Measurements from ENCODE around the gene CIITA. TPM values are rescaled to one million over a fixed set of nuclear protein-coding genes. Genes with fewer than 3 reads are reported as not detected.

Gene CIITA
- total and polyA plus RNA-seq, 4 experiments from 2014 or later = 0.08 to 1.6 (median 1.5) TPM

GRCh38 chr16:10980813-10981212 is 103.8 kb downstream of the CIITA start:
- Histone ChIP-seq H3K27ac (ENCODE audit: low read depth, low read length) (no peak overlapping the region), H3K36me3 (ENCODE audit: insufficient read depth, low read length) (peaks cover 15% of the 10 kb centered on the region), H3K4me3 (ENCODE audit: low read length in 2 of 2) (no peak overlapping the region), H3K9me3 (ENCODE audit: control insufficient read depth in 1 of 2, low read length in 2 of 2) (no peaks in the 10 kb centered on the region), H3K4me1 (ENCODE audit: insufficient read depth, low read length) (peaks cover 15% of the 10 kb centered on the region), H3K27me3 (ENCODE audit: insufficient read depth, low read length) (no peaks in the 10 kb centered on the region)
- H3K4me3 Mint-ChIP-seq = no peak overlapping the region
- intact Hi-C loops (cut with micrococcal nuclease) = no loop called here
- peaks cover 14 to 22% (median 20%) of the 10 kb centered on the region in 4 donors for H3K4me1 Mint-ChIP-seq
- CTCF ChIA-PET (ENCODE audit: partially characterized antibody) = interaction anchor here (0.7 to 2.2 kb wide), 7 partner anchors 9 to 551 kb away, joined by 3 to 15 read pairs (median 4); partner anchors contain the start of gene SOCS1
- H3K27me3 Mint-ChIP-seq = no peaks in the 10 kb centered on the region
- POLR2A ChIA-PET (ENCODE audit: partially characterized antibody) = interaction anchor here (1.3 kb wide), 1 partner anchor 271 kb away, joined by 3 read pairs; no protein-coding TSS in a partner anchor
- H3K36me3 Mint-ChIP-seq = peaks cover 27 to 42% of the 10 kb centered on the region in 2 donors
- no peak for DNase-seq
- peak overlapping the region in 2 of 7 donors; percentile 27 to 35 for H3K27ac Mint-ChIP-seq
- H3K9me3 Mint-ChIP-seq = peaks cover 0 to 3% (median 0%) of the 10 kb centered on the region in 8 donors

GRCh38 chr16:10981697-10982216 is 104.8 kb downstream of the CIITA start:
- intact Hi-C loops (cut with micrococcal nuclease) = no loop called here
- Mint-ChIP-seq H3K4me1 (peaks cover 20 to 29% (median 27%) of the 10 kb centered on the region in 4 donors), H3K27me3 (no peaks in the 10 kb centered on the region), H3K9me3 (peaks cover 0 to 3% (median 0%) of the 10 kb centered on the region in 8 donors), H3K36me3 (peaks cover 27 to 46% of the 10 kb centered on the region in 2 donors), H3K27ac (peak overlapping the region in 1 of 7 donors; percentile 74), H3K4me3 (no peak overlapping the region)
- no peaks in the 10 kb centered on the region for H3K9me3 ChIP-seq (ENCODE audit: control insufficient read depth in 1 of 2, low read length in 2 of 2)
- POLR2A ChIA-PET (ENCODE audit: partially characterized antibody) = interaction anchor here (3.2 kb wide), 1 partner anchor 274 kb away, joined by 25 read pairs; the partner anchor contains the start of gene SOCS1
- no peak overlapping the region for H3K27ac ChIP-seq (ENCODE audit: low read depth, low read length)
- CTCF ChIA-PET (ENCODE audit: partially characterized antibody) = interaction anchor here (1.2 kb wide), 1 partner anchor 28 kb away, joined by 5 read pairs; no protein-coding TSS in a partner anchor
- H3K36me3 ChIP-seq (ENCODE audit: insufficient read depth, low read length) = peaks cover 15% of the 10 kb centered on the region
- no peak overlapping the region for H3K4me3 ChIP-seq (ENCODE audit: low read length in 2 of 2)
- H3K4me1 ChIP-seq (ENCODE audit: insufficient read depth, low read length) = peaks cover 15% of the 10 kb centered on the region
- DNase-seq = no peak
- H3K27me3 ChIP-seq (ENCODE audit: insufficient read depth, low read length) = no peaks in the 10 kb centered on the region

GRCh38 chr16:10982465-10983150 is 105.6 kb downstream of the CIITA start:
- Mint-ChIP-seq H3K4me1 (peaks cover 26 to 36% (median 33%) of the 10 kb centered on the region in 4 donors), H3K27me3 (no peaks in the 10 kb centered on the region), H3K27ac (peak overlapping the region in 4 of 7 donors; percentile 7 to 86 (median 66)), H3K9me3 (peaks cover 0 to 3% (median 0%) of the 10 kb centered on the region in 8 donors), H3K36me3 (peaks cover 19 to 43% of the 10 kb centered on the region in 2 donors), H3K4me3 (peak overlapping the region in 4 of 8 donors; percentile 7 to 39 (median 11))
- Histone ChIP-seq H3K4me3 (ENCODE audit: low read length in 2 of 2) (no peak overlapping the region), H3K4me1 (ENCODE audit: insufficient read depth, low read length) (peaks cover 21% of the 10 kb centered on the region), H3K9me3 (ENCODE audit: control insufficient read depth in 1 of 2, low read length in 2 of 2) (no peaks in the 10 kb centered on the region), H3K36me3 (ENCODE audit: insufficient read depth, low read length) (peaks cover 11% of the 10 kb centered on the region), H3K27me3 (ENCODE audit: insufficient read depth, low read length) (no peaks in the 10 kb centered on the region), H3K27ac (ENCODE audit: low read depth, low read length) (no peak overlapping the region)
- intact Hi-C loops (cut with micrococcal nuclease) = no loop called here
- no peak for DNase-seq
- POLR2A ChIA-PET (ENCODE audit: partially characterized antibody) = interaction anchor here (1.8 to 3.2 kb wide), 2 partner anchors 273 to 276 kb away, joined by 5 to 25 read pairs; partner anchors contain the start of gene SOCS1
- CTCF ChIA-PET (ENCODE audit: partially characterized antibody) = interaction anchor here (0.9 to 2.5 kb wide), 12 partner anchors 10 to 389 kb away, joined by 3 to 14 read pairs (median 6); partner anchors contain the start of gene SOCS1

GRCh38 chr16:10983159-10983558 is 106.2 kb downstream of the CIITA start:
- peak in 1 of 5 donors; percentile 15 for DNase-seq
- Histone ChIP-seq H3K4me1 (ENCODE audit: insufficient read depth, low read length) (peaks cover 24% of the 10 kb centered on the region), H3K4me3 (ENCODE audit: low read length in 2 of 2) (no peak overlapping the region), H3K27me3 (ENCODE audit: insufficient read depth, low read length) (no peaks in the 10 kb centered on the region), H3K9me3 (ENCODE audit: control insufficient read depth in 1 of 2, low read length in 2 of 2) (no peaks in the 10 kb centered on the region), H3K36me3 (ENCODE audit: insufficient read depth, low read length) (peaks cover 11% of the 10 kb centered on the region), H3K27ac (ENCODE audit: low read depth, low read length) (no peak overlapping the region)
- peak overlapping the region in 2 of 7 donors; percentile 3 to 11 for H3K27ac Mint-ChIP-seq
- H3K27me3 Mint-ChIP-seq = no peaks in the 10 kb centered on the region
- H3K4me1 Mint-ChIP-seq = peaks cover 28 to 40% (median 36%) of the 10 kb centered on the region in 4 donors
- POLR2A ChIA-PET (ENCODE audit: partially characterized antibody) = interaction anchor here (1.8 to 3.2 kb wide), 2 partner anchors 273 to 275 kb away, joined by 5 to 25 read pairs; partner anchors contain the start of gene SOCS1
- H3K4me3 Mint-ChIP-seq = no peak overlapping the region
- intact Hi-C loops (cut with micrococcal nuclease) = no loop called here
- CTCF ChIA-PET (ENCODE audit: partially characterized antibody) = interaction anchor here (0.8 to 2.5 kb wide), 14 partner anchors 11 to 389 kb away, joined by 3 to 14 read pairs (median 6); partner anchors contain the start of gene SOCS1
- H3K36me3 Mint-ChIP-seq = peaks cover 16 to 38% of the 10 kb centered on the region in 2 donors
- peaks cover 0 to 3% (median 0%) of the 10 kb centered on the region in 8 donors for H3K9me3 Mint-ChIP-seq

GRCh38 chr16:10984509-10984908 is 107.5 kb downstream of the CIITA start:
- Mint-ChIP-seq H3K4me1 (peaks cover 38 to 52% (median 48%) of the 10 kb centered on the region in 4 donors), H3K36me3 (peaks cover 9 to 28% of the 10 kb centered on the region in 2 donors), H3K9me3 (peaks cover 0 to 3% (median 0%) of the 10 kb centered on the region in 8 donors), H3K4me3 (no peak overlapping the region), H3K27ac (peak overlapping the region in 4 of 7 donors; percentile 0 to 13 (median 3)), H3K27me3 (no peaks in the 10 kb centered on the region)
- Histone ChIP-seq H3K4me1 (ENCODE audit: insufficient read depth, low read length) (peaks cover 38% of the 10 kb centered on the region), H3K9me3 (ENCODE audit: control insufficient read depth in 1 of 2, low read length in 2 of 2) (no peaks in the 10 kb centered on the region), H3K4me3 (ENCODE audit: low read length in 2 of 2) (no peak overlapping the region), H3K36me3 (ENCODE audit: insufficient read depth, low read length) (peaks cover under 1% of the 10 kb centered on the region), H3K27me3 (ENCODE audit: insufficient read depth, low read length) (no peaks in the 10 kb centered on the region), H3K27ac (ENCODE audit: low read depth, low read length) (no peak overlapping the region)
- intact Hi-C loops (cut with micrococcal nuclease) = no loop called here
- DNase-seq = no peak
- ChIA-PET CTCF (ENCODE audit: partially characterized antibody) (interaction anchor here (1.1 to 2.5 kb wide), 7 partner anchors 13 to 372 kb away, joined by 3 to 14 read pairs (median 8); partner anchors contain the start of gene SOCS1), POLR2A (ENCODE audit: partially characterized antibody) (interaction anchor here (1.8 to 3.2 kb wide), 2 partner anchors 271 to 274 kb away, joined by 5 to 25 read pairs; partner anchors contain the start of gene SOCS1)

Other genes starting within 250 kb of the CIITA start
- gene TEKT5, start 182.3 kb upstream of the CIITA start, total RNA-seq = not detected
- not detected for gene TEKT5, start 182.3 kb upstream of the CIITA start, polyA plus RNA-seq
- 10 to 100 TPM; 23.5 to 28.4 TPM for gene NUBP1, start 133.4 kb upstream of the CIITA start, total RNA-seq
- 10 to 100 TPM; 34.3 to 36.2 TPM for gene NUBP1, start 133.4 kb upstream of the CIITA start, polyA plus RNA-seq
- not detected for gene TVP23A, start 58.4 kb upstream of the CIITA start, total RNA-seq
- gene TVP23A, start 58.4 kb upstream of the CIITA start, polyA plus RNA-seq = under 1 TPM in 1 of 2 donors, not detected in 1; 0.18 TPM
- 10 to 100 TPM; 37.9 to 41.2 TPM for gene DEXI, start 65.3 kb downstream of the CIITA start, total RNA-seq
- gene DEXI, start 65.3 kb downstream of the CIITA start, polyA plus RNA-seq = 10 to 100 TPM; 60.2 to 66.3 TPM
- gene CLEC16A, start 67.4 kb downstream of the CIITA start, total RNA-seq = 10 to 100 TPM; 24.8 to 28.4 TPM
- 10 to 100 TPM in 1 of 2 donors, 1 to 10 TPM in 1; 5.2 to 24.1 TPM for gene CLEC16A, start 67.4 kb downstream of the CIITA start, polyA plus RNA-seq